ENCODE measurements around the gene IHH. TPM values are rescaled to one million over a fixed set of nuclear protein-coding genes. Genes with fewer than 3 reads are reported as not detected.

The IHH gene
- total and polyA plus RNA-seq, 2 of the 8 experiments (the other 6 are each of a cell fraction or from before 2014, with no cell fraction given), result 0.03 TPM; not detected in 1

GRCh38 chr2:219081096-219081495 is 20.4 kb upstream of the IHH start (continued):
- no peak for TF ChIP-seq NANOG (IDR thresholded peaks at IDR 0.05; ENCODE audit: insufficient read depth, low read depth, low read length, poor library complexity, severe bottlenecking)

All from H1 (cell line).